Muscle layer of colon (tissue), 2 donors: ENCODE data around the gene CDCA5.
A peak's percentile ranks its signal among the peaks of the same experiment; 100 is the strongest.

Experiments
- H3K27ac ChIP-seq: one replicate; pipeline ENCODE4 v1.7.0; 2013; ENCODE audit warnings: low read depth, mild to moderate bottlenecking, low read length, moderate library complexity
- H3K27me3 ChIP-seq, 2 donors: one replicate each; pipeline ENCODE4 v1.7.0; 2013; ENCODE audit warnings: low read length in 2 of 2, mild to moderate bottlenecking in 2 of 2; ENCODE audit not compliant: insufficient read depth in 2 of 2, control insufficient read depth in 1 of 2
- H3K36me3 ChIP-seq: one replicate; pipeline ENCODE4 v1.7.0; 2013; ENCODE audit warnings: mild to moderate bottlenecking, low read length; ENCODE audit not compliant: insufficient read depth
- H3K4me1 ChIP-seq: one replicate; pipeline ENCODE4 v1.7.0; 2013; ENCODE audit warnings: mild to moderate bottlenecking, low read length; ENCODE audit not compliant: insufficient read depth
- H3K4me3 ChIP-seq, 2 donors: one replicate each; pipeline ENCODE4 v1.7.0; 2013; ENCODE audit warnings: low read length in 2 of 2, low read depth in 1 of 2, mild to moderate bottlenecking in 1 of 2, moderate library complexity in 1 of 2
- H3K9ac ChIP-seq: one replicate; pipeline ENCODE4 v1.7.0; 2013; ENCODE audit warnings: low read length
- H3K9me3 ChIP-seq: one replicate; pipeline ENCODE4 v1.7.0; 2013; ENCODE audit warnings: mild to moderate bottlenecking, low read length
- donor health status: abdominal sarcoma.
- donor health status: Adenocarcinoma of cecum.

CDCA5 gene

GRCh38 chr11:65059959-65060824 lies 23.6 kb downstream of the CDCA5 start:
- Histone ChIP-seq H3K4me3 (no peak overlapping the region), H3K9ac (no peak overlapping the region), H3K9me3 (no peaks in the 10 kb centered on the region), H3K27me3 (no peaks in the 10 kb centered on the region), H3K27ac (no peak overlapping the region), H3K4me1 (no peaks in the 10 kb centered on the region), H3K36me3 (no peaks in the 10 kb centered on the region)

GRCh38 chr11:65059523-65059922 lies 24.3 kb downstream of the CDCA5 start:
- Histone ChIP-seq H3K9ac (no peak overlapping the region), H3K4me3 (no peak overlapping the region), H3K27me3 (no peaks in the 10 kb centered on the region), H3K27ac (no peak overlapping the region), H3K4me1 (no peaks in the 10 kb centered on the region), H3K9me3 (no peaks in the 10 kb centered on the region), H3K36me3 (no peaks in the 10 kb centered on the region)

- Histone ChIP-seq H3K27ac (no peak within 1 kb of the TSS), H3K27me3 (no peaks in the 10 kb centered on the region), H3K36me3 (no peaks in the 10 kb centered on the region), H3K9ac (no peak within 1 kb of the TSS), H3K9me3 (no peaks in the 10 kb centered on the region), H3K4me1 (no peaks in the 10 kb centered on the region), H3K4me3 (no peak within 1 kb of the TSS)
Measured at GRCh38 chr11:65058419-65059054, 25.3 kb downstream of the CDCA5 start, which contains the start of gene NAALADL1. NAALADL1 (minus strand) TSS chr11:65058553; CDS start chr11:65058521, 32 bp downstream.

- Histone ChIP-seq H3K4me1 (no peaks in the 10 kb centered on the region), H3K36me3 (no peaks in the 10 kb centered on the region), H3K9ac (no peak overlapping the region), H3K27me3 (peaks cover 0 to under 1% of the 10 kb centered on the region in 2 donors), H3K9me3 (no peaks in the 10 kb centered on the region), H3K27ac (no peak overlapping the region), H3K4me3 (no peak overlapping the region)
Measured at GRCh38 chr11:65058012-65058411, 25.8 kb downstream of the CDCA5 start.

- no peaks in the 10 kb centered on the region for H3K4me1 ChIP-seq
- H3K9ac ChIP-seq: no peak overlapping the region
- H3K4me3 ChIP-seq: no peak overlapping the region
- no peaks in the 10 kb centered on the region for H3K36me3 ChIP-seq
- H3K27me3 ChIP-seq: peaks cover 0 to 4% of the 10 kb centered on the region in 2 donors
- H3K9me3 ChIP-seq: no peaks in the 10 kb centered on the region
- H3K27ac ChIP-seq: no peak overlapping the region
Measured at GRCh38 chr11:65057526-65057925, 26.3 kb downstream of the CDCA5 start.

GRCh38 chr11:65056999-65057398 lies 26.8 kb downstream of the CDCA5 start:
- H3K9ac ChIP-seq: no peak overlapping the region
- peaks cover 0 to 4% of the 10 kb centered on the region in 2 donors for H3K27me3 ChIP-seq
- H3K9me3 ChIP-seq: no peaks in the 10 kb centered on the region
- H3K4me3 ChIP-seq: no peak overlapping the region
- H3K36me3 ChIP-seq: no peaks in the 10 kb centered on the region
- H3K4me1 ChIP-seq: no peaks in the 10 kb centered on the region
- no peak overlapping the region for H3K27ac ChIP-seq

- H3K27me3 ChIP-seq: peaks cover 0 to 4% of the 10 kb centered on the region in 2 donors
- H3K36me3 ChIP-seq: no peaks in the 10 kb centered on the region
- no peaks in the 10 kb centered on the region for H3K4me1 ChIP-seq
- H3K4me3 ChIP-seq: no peak overlapping the region
- no peaks in the 10 kb centered on the region for H3K9me3 ChIP-seq
- H3K27ac ChIP-seq: no peak overlapping the region
- H3K9ac ChIP-seq: no peak overlapping the region
Measured at GRCh38 chr11:65055538-65055937, 28.3 kb downstream of the CDCA5 start.

- Histone ChIP-seq H3K9ac (no peak overlapping the region), H3K9me3 (no peaks in the 10 kb centered on the region), H3K36me3 (no peaks in the 10 kb centered on the region), H3K27me3 (peaks cover 0 to 4% of the 10 kb centered on the region in 2 donors), H3K27ac (no peak overlapping the region), H3K4me3 (no peak overlapping the region), H3K4me1 (no peaks in the 10 kb centered on the region)
Measured at GRCh38 chr11:65053827-65054508, 29.9 kb downstream of the CDCA5 start.

GRCh38 chr11:65051398-65051858 lies 32.4 kb downstream of the CDCA5 start:
- H3K9ac ChIP-seq: no peak overlapping the region

GRCh38 chr11:65047581-65048422 lies 36.0 kb downstream of the CDCA5 start:
- peak overlapping the region; percentile 58 to 72 for H3K4me3 ChIP-seq
- H3K4me1 ChIP-seq: peaks cover 16% of the 10 kb centered on the region
- H3K9me3 ChIP-seq: no peaks in the 10 kb centered on the region
- peaks cover 11% of the 10 kb centered on the region for H3K36me3 ChIP-seq
- H3K27me3 ChIP-seq: peaks cover 0 to 1% of the 10 kb centered on the region in 2 donors
- H3K27ac ChIP-seq: peak overlapping the region; percentile 65
- H3K9ac ChIP-seq: peak overlapping the region; percentile 50

More at GRCh38 chr11:65051398-65051858, 32.4 kb downstream of the CDCA5 start:
- peaks cover 14% of the 10 kb centered on the region for H3K4me1 ChIP-seq
- H3K27ac ChIP-seq: no peak overlapping the region
- H3K27me3 ChIP-seq: peaks cover 0 to 4% of the 10 kb centered on the region in 2 donors
- no peaks in the 10 kb centered on the region for H3K9me3 ChIP-seq
- no peaks in the 10 kb centered on the region for H3K36me3 ChIP-seq
- no peak overlapping the region for H3K4me3 ChIP-seq
